Islet of Langerhans (tissue), 1 donor: Measurements from ENCODE around the gene UBAC1.

ENCODE experiments used
- FAIRE-seq: peaks from one replicate; lab custom pipeline; 2011; peaks lifted over from hg19 to GRCh38; lab: Jason Lieb, UNC

The UBAC1 gene

DNA sequence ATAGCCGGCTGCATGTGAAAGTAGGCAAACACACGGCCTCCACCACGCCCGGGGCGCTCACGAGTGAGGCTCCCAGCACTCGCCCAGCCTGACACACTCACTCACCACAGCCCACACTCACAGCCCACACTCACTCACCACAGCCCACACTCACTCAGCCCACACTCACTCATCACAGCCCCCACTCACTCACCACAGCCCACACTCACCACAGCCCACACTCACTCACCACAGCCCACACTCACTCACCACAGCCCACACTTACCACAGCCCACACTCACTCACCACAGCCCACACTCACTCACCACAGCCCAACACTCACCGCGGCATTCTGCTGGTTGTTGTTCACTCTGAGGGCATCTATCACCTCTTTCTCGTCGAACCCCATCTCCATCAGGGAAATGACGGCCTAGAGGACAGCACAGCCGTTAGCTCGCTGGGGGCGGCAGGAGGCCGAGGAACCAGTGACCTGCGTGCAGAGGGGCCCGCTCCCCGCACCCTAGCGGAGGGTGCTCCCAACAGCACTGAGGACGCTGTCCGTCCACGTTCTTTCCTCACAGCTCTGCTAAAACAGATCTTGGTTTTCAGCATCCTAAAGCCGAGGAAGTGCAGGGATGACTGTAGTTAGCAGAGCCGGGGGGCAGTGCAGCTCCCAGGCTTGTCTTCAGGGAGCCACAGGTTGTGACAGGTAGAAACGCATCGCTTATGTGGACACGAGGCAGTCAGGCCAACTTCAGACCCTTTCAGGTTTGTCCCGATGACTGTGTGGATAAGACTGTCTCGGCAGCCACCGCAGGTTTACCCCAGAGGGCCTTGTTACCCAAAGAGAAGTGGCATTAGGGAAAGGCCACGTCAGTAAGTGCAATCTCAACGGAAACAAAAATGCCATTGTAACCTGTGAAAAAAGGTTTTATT lies 21.6 kb downstream of the UBAC1 start:
- no peak for FAIRE-seq

DNA sequence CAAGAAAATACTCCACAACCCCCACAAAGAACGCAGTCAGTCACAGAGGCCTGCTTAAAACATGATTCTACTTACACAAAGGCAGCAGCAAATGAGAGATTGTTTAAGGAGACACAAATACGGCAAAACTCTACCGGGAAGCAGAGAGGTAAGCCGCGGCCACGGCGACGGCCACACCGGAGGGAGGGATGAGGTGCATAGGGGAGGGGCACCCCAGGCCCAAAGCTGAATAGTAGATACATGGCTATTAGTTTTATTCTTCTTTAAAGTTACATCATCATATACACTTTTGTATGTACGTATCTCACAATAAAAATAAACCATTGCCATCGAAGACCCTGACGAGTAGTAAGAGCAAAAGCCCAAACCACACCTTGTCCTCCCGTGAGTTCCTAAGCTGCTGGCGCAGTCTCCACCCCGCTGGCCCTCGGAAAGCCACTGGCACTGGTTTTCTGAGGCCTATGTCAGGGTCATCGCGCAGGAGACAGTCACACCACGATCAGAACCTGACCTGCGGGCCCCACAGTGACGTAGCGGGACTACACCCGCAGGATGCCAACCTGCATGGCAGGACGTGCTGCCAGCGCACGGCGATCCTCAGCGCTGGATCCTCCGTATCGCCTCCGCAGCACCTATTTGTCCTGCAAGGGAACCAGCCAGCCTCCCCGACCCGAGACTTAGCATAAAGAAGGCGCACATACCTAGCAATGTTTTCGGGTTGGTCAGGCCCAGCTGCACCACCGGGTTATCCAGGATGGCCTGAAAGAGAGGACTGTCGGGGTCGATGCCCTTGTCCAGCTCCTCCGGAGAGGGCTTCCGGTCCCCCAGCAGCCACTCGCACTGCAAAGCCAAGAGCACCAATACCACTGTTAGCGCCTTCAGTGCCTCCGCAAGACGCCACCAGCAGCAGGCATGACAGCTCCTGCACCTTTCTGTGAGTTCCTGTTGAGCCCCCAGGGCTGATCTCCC lies 23.4 kb downstream of the UBAC1 start:
- no peak for FAIRE-seq

DNA sequence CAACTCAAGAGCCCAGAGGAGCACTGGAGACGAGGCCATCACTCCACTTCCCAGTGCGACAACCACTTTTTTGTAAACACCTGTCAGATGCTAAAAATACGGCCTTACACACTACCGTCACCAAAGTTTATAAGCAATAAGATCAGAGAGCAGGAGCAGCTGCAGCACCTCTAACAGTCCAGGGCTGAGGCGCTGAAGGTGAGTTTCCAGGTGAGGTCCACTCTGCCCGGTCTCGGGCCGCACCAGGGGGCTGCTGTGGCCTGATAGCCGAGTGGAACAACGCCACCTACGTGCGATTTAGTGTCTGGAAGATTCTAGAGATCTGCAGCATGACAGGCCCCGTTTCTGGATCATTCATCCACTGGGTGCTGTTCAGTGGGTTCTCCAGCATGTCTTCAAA lies 28.1 kb downstream of the UBAC1 start:
- no peak for FAIRE-seq

DNA sequence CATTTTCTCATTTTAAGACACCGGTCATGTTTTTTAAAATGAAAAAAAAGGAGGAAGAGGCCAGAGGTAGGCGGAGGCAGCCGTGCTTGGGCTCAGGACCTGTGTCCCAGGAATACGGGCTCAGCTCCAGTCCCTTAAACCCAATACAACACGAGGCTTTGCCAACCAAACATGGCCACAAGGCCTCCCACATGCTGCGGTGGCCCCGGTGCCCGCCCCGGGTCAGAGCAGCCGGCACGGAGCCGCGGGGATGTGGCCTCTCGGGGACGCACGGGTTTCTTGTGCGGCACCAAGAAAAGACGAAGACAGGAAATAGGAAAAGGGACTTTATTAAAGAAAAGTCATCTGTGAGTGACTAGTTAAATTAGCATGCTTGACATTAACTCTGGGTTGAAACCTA lies 28.5 kb downstream of the UBAC1 start:
- no peak for FAIRE-seq

DNA sequence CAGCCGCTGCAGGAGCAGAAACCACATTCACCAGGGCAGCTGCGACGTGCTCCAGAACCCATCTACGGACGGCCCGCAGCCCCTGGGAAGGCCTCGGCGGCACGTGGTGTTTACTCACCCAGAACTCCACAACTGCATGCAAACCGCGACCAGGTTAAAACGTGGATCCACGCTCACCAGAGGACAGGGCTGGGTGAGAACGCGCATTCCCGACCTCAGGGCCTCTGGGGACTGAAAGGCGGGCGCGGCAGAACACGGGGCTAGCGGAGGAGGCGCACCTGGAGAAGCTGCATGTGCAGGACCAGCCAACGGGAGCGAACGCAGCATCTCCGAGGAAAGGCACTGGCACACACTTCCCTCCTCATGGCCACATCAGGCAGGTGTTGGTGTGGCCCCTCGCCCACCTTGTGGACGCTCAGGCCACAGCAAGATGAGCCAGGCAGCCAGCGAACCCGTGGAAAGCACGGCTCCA lies 29.8 kb downstream of the UBAC1 start:
- no peak for FAIRE-seq

DNA sequence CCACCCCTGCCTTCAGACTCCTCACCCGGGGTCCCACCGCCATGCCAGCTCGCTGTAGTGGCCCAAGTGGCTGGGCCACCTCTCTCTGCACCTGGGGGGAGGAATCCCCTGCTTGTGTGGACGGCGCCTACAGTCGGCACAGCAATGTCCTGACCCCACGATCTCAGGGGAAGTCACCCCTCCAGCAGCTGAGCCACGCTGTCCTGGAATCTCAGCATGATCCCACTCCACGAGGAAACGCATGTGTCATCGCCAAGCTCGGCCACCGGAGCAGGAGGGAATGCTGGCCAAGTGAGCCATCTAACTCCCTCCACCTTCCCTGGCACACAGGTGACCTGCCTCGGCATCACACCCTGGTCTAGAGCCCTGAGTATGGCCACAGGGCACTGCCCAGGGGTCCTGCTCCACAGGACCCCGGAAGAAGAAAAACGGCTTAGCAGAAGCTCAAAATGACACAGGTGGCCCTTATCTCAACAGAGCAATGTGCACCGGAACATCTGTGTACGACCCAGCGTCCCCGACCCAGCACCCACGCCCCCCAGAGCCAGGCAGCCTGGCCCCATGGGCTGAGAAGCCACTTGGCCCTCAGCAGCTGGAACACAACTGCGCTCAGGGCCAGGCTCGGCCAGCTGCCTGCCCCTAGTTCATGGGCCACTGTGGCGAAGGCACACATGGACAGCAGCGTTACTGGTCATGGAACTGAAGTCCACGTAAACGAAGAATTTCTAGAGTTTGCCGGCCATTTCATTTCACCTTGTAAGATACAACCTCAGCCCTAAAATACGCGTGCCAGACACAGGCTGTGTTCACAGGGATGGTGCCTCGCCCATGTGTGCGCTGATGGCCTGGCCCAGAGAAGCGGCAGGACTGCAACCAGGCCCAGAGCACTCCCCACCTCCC lies 30.5 kb downstream of the UBAC1 start:
- no peak for FAIRE-seq

DNA sequence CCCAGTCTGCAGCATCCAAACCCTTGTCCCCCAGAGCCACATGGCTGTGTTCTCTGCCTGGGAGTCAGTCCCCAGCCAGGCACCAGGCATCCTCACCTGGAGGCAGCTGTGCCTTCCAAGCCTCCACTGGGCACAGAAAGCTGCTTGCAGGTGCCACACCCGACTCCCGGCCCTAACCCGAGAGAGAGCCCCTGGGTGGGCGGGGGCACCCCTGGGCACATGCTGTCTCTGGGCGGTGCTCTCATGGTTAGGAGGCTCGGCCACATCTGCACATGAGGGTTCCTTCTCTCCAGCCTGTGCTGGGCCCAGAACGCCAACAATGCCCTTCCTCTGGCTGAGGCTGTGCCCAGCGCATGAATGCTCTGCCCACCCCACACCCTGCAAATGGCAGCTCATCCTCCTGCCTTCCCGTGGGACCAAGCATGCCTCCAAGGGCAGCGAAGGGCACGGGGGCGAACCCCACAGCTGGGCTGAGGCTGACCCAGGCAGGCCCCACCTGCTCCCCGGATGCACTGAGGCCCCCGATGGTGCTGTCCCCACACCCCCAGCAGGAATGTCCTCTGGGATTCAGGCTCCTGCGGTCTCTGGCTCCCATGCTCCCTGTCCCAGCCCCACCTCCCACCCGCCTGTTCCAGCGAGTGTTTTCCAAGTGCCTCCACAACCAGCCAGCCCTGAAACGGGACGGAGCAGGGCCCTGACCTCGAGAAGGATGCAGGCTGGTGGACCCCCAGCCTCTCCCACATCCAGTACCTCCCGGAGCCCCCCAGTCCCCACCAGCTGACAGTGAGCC lies 31.3 kb downstream of the UBAC1 start:
- no peak for FAIRE-seq

DNA sequence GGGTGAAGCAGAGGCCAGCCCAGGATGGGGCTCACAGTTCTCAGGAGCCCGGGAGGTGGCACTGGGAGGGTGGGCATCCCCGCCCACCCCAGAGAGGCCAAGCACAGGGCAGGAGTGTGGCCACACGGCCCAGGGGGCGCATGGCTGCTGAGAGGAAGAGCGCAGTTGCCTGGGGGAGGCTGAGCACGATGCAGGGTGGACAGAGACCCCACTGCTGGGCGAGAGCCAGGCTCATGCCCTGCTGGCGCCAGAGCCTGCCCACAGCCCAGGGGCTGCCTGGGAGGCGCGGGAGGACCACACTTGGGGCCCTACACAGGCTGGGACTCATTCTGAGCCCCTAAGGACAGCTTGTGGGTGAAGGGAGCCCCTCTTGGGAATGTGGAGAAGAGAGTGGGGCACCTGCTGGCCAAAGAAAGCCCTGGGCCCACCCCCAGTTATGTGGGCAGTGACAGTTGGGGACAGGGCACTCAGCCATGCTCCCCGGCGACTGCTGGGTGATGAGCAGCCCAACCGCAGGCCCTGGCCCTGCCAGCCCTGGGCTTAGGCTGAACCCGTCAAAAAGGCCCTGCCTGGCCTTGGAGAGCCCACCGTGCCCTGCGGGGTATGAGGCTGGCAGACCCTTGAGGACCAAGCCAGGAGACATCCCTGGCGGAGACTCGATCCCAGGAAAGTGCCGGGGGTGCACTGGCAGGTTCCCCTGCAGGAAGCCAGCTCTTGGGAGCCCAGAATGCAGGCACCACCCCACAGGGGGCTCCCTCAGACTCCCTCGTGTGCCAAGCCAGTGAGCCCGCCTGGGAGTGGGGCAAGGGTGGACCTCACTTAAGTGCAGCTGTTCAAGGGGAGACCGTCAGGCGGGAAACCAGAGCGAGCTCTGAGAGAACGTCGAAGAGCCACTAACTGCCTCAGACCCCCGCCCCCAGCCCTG lies 32.2 kb downstream of the UBAC1 start:
- FAIRE-seq: no peak

DNA sequence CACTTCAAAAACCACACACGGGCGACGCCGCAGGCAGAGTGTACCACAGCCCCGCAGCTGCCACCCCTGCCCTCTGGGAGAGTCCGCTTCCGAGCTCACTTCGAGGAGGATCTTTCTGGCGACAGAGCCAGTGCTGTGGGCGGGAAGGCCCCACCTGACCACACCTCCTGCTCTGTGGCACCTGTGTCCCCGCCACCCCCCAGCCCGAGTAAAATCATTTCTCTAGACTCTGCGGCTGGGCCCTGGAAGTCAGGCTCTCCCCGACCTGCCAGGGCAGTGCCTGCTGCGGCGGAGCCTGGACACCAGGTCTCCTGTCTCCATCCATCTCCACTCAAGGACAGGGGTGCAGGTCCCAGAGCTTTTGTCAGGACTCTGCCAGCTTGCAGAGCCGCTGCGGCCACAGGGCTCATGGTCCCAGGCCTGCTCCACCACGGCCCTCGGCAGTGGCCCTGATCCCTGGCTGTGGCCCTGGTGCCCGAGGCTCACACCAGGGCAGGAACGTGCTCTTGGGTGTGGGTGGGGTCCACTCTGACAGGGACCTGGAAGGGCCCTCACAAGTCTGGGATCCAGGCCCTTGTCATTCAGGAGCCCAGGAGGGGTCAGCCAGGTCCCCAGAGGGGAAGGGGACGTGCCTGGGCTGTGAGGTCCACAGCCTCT lies 33.0 kb downstream of the UBAC1 start:
- FAIRE-seq: no peak

DNA sequence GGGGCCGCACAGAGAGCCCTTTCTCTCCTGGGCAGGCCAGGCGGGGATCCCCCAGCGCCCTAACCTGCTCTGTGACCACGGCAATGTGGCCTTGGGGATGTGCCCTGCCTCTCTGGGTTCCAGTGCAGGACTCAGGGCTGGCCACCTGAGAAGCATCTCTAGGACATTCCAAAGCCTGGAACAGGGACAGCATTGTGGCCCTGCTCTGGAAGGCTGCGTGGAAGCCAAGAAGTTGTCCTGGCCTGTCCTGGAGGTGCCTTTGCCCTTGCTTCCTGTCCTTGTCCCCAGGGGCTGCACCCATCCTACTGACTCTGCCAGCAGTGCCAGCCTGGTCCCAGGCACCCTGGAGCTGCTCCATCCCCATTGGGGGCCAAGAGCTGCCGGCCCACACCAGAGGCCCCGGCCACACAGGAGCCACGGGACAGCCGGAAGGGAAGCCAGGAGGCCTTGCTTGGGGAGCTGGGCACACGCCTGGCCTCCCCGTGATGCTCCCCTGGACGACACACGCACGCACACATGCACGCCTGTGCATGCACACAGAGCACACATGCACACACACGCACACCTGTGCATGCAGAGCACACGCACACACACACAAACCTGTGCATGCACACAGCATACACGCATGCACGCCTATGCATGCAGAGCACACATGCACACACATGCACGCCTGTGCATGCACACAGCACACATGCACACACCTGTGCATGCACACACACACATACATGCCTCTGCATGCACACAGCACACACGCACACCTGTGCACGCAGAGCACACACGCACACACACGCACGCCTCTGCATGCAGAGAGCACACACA lies 33.8 kb downstream of the UBAC1 start:
- FAIRE-seq: no peak

DNA sequence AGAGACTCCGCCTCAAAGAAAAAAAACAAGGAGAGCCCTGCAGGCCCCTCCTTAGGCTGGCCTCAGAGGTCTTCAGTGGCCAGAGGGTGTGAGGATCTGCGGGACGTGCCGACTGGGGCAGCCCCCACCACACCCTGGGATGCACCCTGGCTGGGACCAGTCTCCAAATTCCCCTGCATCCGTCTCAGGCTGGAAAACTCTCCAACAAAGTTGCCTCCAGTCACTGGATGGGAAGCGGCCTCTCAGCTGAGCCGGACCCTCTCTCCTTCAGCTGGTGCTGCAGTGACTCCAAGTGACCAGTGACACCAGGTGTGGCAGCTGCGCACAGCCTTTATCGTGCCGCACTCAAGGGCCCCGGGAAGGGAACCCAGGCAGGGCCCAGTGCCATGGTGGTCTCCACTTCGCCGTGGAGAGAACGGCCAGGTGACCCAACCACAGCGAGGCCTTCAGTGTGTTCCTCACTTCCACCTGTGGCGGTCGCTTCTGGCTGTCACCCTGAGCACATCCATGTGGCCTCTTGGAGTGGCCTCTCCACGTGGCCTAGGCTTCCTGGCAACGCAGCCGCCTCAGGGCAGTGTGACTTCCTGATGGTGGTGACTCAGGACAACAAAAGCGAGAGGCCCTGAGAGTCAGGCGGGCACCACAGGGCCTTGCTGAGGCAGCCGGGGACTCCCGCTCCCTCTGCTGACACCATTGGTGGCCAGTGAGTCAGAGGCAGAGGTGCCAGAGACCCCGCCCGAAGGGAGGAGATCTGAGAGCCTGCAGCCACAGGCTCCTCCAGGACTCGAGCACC lies 34.6 kb downstream of the UBAC1 start:
- no peak for FAIRE-seq

DNA sequence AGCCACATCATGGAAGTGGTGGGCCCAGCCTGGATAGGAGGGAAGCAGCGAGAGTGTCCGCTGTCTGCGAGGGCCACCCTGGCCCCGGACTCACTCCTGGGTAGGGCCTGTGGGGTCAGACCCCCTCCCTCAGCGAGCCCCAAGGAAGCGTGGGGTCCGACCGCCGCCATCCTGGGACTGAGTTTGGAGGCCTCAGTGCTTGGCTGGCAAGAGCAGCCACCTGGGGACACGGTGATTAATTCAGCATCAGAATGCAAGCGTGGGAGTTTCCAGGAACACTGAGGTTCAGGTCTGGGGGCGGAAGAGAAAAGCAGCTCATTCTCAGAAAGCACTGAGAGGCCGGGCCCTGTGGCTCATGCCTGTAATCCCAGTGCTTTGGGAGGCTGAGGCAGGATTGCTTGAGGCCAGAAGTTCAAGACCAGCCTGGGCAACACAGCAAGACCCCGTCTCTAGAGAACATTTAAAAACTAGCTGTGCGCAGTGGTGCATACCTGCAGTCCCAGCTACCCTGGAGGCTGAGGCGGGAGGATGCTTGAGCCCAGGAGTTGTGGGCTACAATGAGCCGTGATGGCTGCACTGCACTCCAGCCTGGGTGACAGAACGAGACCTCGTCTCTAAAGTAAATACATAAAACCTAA lies 35.6 kb downstream of the UBAC1 start:
- FAIRE-seq: no peak

DNA sequence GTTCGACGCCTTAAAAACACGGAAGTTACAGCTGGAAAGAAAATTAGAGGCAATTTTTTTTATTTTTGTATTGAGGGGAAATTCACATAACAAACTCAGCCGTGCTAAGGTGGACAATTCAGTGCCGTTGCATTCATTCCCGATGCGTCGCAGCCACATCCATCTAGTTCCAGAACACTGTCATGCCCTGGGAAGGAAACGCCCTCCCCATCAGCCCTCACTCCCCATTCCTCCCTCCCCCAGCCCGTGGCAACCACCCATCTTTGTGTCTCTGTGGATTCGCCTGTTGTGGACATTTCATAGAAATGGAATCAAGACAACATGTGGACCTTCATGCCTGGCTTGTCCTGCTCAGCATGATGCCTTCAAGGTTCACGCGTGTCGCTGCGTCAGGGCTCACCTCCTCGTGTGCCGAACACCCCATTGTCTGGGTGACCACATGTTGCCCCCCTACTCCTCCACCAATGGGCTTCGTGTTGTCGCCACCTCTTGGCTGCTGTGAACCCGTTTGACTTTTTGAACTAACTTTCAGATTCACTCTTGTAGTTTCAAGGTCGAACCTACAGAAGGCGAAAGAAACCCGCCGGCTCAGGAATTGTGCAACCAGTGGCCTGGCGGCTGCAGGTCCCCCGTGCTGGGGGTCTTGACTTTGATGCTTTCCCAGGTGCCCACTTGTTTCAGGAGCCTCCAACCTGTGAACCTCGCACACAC lies 36.4 kb downstream of the UBAC1 start:
- FAIRE-seq: no peak

DNA sequence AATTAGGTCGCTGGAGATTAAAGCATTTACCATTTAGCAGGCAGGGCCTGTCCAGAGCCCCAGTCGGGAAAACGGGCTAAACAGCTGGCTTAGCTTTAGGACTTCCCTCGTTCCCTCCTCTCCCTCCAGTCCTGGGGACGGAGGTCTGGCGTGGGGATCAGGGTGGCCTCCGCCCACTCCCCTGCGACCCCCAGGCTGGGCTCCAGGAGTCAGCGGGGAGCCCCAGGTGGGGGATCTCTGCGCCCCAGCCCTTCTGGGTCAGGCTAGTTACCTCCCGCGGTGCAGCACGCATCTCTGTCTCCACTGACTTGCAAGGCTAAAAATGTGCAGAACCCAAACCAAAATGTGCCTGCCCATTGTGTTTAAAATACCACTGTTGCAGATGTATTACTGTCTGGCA lies 37.7 kb downstream of the UBAC1 start:
- FAIRE-seq: no peak

DNA sequence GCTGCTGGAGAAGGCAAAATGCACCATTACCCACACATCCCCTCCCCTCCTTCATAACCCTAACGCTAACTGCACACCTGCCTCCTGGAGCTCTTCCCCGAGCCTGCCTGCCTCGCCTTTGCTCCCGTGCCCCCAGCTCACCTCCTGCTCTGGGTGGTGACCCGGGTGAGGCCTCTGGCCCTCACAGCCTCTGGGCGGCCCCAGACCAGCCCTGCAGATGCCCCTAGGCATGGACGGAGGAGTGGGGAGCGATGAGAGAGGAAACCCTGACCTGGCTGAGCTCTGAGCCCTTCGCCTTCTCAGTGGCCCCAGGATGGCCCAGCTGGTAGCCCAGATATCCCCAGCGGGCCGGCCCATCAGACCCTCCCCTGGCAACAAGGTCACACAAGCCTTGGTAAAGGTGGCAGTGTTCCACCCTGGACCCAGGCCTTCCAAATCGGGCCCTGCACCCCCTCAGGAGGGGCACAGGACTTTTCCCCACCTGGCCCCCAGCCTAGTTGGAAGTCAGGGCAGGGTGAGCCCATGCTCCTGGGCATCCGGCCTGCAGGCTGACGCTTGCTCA lies 39.3 kb downstream of the UBAC1 start:
- no peak for FAIRE-seq

DNA sequence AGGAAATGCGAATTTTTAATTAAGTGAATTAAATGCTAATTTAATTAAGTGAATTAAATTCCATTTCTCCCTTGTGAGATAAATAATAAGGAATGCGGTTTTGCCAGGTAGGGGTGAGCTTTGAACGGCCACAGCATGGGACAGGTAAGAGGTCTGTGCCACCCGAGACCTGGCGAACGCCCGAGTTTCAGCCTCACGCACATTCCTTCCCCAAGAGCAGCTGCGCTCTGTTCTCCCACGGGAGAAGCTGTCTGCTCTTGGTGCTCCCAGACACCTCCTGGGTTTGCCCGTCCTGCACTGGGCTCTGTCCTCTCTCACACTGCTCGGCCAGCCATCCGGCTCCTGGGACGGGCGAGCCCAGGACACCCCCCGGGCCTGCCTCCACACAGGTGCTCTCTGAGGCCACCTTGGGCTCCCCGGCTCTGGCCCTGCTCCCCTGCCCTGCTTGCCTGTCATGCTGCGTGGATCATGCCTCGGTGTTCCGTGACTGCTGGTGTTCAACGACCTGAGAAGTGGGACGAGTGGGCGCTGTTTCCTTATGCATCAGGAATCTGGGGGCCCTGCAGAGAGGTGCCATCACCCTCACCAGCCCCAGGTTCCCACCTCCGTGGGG lies 40.1 kb downstream of the UBAC1 start:
- FAIRE-seq: no peak
